GM19238 (cell line): ENCODE measurements around the gene NFU1.

Experiments
- DNase-seq: peaks from one replicate; pipeline ENCODE4 v3.0.0; 2011; ENCODE audit warnings: low spot score; ENCODE audit not compliant: insufficient read length

NFU1 gene

DNA sequence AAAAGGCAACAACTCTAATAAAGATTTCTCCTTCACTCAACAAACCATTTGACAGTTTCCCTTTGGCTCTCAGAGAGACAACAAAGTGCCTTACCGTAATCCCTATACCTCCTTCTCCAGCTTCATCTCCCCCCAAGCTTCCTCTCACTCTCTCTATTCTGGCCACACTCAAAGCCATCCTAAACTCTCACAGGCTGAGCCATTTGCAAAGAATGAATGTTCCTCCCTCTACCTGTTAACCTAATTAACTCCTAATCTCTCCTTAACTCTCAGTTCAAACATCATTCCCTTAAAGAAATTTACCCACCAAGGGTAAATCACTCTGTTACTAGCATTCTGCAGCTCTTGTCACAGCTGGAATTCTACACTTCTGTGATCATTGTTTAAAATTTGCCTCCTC is 88.5 kb downstream of the NFU1 start:
- DNase-seq: no peak
